Activated CD8-positive, alpha-beta memory T cell treated with anti-CD3 and anti-CD28 coated beads for 36 hours (primary cell): Measurements from ENCODE around the gene TNS3. TPM values are rescaled to one million over a fixed set of nuclear protein-coding genes. Genes with fewer than 3 reads are reported as not detected.

Experiments
- CTCF ChIA-PET: fragments of 350-600 bp; sonication (Branson Sonifier 250); formaldehyde crosslinking; loops from one replicate; lab custom pipeline; 2021; ENCODE audit warnings: antibody characterized with exemption; lab: Charles Lee
- POLR2A ChIA-PET: fragments of 350-600 bp; sonication (Branson Sonifier 250); formaldehyde crosslinking; loops from one replicate; lab custom pipeline; 2021; ENCODE audit warnings: antibody characterized with exemption; lab: Charles Lee
- total RNA-seq, 2 experiments: library from RNA; stranded (reverse); gene quantifications; one replicate each; pipeline ENCODE4 v1.2.3, GENCODE V29; 2021

TNS3 gene
- total RNA-seq, 2 experiments from 2014 or later: 1.4 to 2.0 TPM

DNA sequence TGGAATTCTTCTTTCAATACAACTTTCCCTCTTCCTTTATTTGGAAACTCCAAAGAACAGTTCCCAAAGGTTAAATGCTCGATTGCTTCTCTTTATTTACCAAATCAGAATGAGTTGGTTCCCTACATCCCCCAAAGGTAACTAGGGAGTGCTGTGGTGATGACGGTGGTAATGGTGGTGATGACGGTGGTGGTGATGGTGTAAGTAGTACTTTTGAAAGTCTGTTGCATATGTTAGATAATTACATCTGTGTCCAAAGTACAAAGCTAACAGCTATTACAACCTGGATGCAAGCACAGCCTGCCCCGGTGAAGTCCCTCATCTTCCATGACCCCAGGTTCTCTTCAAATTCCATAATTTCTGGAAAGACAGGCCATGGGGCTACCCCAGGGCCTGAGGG, 115.1 kb downstream of the TNS3 start:
- ChIA-PET CTCF (no interaction called here), POLR2A (no interaction called here)

DNA sequence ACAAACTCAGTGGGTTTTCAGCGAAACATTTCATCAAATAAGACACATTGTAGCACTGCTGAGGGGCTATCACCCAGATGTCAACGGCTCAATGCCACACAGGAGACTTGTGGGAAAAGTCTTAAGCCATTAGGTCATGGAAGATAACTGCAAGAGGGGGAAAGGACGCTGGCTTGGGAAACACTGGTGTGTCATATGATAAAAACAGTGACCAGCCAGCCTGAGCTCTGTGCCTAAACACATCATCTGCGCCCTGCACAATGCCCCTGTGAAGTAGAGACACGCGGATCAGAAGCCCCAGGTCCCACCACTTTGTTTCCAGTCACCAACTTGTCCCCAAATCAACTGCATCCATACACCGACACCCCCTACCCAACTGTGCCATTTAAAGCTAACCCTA, 116.7 kb downstream of the TNS3 start:
- CTCF ChIA-PET: no interaction called here
- POLR2A ChIA-PET: no interaction called here

DNA sequence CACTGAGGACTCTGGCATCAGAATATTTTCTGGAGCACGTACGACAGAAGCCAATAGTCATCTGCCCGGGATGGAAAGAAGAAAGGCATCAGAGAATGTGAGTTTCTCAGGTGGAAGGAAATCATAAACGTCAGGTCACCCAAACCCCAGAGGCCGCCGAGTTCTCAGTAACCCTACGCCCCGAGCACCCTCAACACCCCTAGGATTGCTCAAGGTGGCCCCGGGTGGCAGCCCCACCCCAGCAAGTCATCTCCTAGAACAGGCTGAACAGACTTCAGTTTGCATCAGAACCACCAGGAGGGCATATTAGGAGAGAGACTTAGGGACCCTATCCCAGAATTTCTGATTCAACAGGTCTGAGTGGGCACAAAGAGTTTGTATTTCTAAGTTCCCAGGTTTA, 117.6 kb downstream of the TNS3 start:
- POLR2A ChIA-PET: no interaction called here
- CTCF ChIA-PET: no interaction called here

- CTCF ChIA-PET: no interaction called here
- POLR2A ChIA-PET: no interaction called here
These were observed 120.2 kb downstream of the TNS3 start for GRCh38 chr7:47461746-47462145.

DNA sequence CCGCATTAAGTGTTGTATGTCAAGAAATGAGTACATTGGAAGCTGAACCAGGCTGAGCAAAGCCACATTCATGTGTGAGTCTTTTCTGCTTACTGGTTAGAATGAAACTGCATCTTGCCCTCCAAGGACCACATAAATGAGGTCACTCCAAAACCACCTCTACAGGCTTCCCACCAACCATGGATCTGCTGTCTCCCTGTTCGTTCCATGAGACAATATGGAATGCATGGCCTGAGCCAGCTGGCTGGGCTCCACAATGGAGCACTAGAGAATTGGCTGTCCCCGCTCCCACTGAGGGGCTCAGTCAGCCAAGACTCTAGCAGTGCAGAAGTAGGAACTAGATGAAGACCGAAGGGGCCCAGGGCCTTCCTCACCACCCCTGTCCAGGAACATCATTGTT, 120.8 kb downstream of the TNS3 start:
- CTCF ChIA-PET: no interaction called here
- POLR2A ChIA-PET: no interaction called here

DNA sequence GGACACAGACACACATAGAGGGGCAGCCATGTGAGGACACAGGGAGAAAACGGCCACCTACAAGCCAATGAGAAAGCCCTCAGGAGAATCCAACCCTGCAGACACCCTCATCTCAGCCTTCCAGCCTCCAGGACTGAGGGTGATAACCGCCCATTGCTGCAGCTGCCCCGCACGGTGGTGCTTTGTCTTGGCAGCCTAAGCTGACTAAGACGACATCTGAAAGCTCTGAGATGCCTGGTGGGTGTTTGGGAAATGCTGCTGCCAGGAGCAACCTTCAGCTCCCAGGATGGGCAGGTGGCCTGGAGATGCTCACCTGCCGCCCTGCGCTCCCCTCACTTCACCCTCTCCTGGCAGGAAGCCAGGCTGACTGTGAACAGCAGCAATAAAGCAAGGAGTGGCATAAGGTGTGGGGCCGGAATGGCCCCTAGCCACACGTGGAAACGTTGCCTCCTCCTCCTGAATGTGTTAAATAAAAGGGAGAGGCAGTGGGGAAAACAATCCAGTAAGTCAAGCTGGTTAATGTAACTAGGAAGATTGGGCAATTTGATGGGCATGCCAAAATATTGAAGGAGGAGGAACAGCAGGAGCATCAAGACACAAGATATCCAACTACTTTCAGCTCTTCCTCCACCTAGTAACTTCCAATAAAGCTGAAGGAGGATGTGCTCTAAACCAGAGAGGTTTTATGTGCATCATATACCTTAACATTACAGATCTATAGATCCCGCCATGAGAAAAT, 121.5 kb downstream of the TNS3 start:
- POLR2A ChIA-PET: no interaction called here
- CTCF ChIA-PET: no interaction called here

DNA sequence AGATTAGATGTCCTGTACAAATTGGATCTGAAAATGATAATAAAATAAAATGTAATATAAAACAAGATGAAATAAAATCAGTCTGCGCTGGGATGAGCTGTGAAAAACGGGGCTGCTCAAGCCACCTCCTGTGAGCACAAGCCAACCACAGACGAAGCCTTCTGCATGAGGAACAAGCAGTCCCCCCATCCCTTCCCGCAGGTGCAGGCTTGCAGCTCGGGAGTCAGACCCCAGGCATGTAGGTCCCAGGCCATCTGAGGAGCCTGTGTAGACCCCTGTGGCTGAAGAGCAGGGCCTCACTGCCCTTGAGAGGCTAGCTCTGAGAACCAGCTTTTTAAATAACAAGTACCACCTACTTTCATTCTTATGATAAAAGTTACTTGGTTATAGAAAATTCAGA, 123.4 kb downstream of the TNS3 start:
- ChIA-PET CTCF (no interaction called here), POLR2A (no interaction called here)

DNA sequence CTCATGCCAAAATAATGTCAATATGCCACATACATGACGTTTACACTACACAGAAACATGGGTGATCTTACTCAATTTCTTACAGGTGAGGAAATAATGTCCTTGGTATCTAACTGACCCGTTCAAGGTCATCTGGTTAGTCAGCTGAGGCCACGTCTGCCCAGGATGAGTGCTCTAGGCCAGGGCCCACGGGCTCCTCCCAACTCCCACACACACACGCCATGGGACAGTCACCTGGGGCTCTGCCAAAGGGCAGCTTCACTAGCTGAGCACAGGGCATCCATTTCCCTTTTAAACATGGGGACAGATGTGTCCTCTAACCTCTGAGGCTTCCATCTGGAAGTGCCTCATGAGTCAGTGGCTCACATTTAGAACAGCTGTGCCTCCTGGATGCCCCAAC, 123.9 kb downstream of the TNS3 start:
- CTCF ChIA-PET: no interaction called here
- POLR2A ChIA-PET: no interaction called here

GRCh38 chr7:47456210-47456955, 125.5 kb downstream of the TNS3 start:
- POLR2A ChIA-PET: no interaction called here
- CTCF ChIA-PET: no interaction called here

- ChIA-PET POLR2A (no interaction called here), CTCF (no interaction called here)
These were observed 126.1 kb downstream of the TNS3 start for GRCh38 chr7:47455872-47456185.

DNA sequence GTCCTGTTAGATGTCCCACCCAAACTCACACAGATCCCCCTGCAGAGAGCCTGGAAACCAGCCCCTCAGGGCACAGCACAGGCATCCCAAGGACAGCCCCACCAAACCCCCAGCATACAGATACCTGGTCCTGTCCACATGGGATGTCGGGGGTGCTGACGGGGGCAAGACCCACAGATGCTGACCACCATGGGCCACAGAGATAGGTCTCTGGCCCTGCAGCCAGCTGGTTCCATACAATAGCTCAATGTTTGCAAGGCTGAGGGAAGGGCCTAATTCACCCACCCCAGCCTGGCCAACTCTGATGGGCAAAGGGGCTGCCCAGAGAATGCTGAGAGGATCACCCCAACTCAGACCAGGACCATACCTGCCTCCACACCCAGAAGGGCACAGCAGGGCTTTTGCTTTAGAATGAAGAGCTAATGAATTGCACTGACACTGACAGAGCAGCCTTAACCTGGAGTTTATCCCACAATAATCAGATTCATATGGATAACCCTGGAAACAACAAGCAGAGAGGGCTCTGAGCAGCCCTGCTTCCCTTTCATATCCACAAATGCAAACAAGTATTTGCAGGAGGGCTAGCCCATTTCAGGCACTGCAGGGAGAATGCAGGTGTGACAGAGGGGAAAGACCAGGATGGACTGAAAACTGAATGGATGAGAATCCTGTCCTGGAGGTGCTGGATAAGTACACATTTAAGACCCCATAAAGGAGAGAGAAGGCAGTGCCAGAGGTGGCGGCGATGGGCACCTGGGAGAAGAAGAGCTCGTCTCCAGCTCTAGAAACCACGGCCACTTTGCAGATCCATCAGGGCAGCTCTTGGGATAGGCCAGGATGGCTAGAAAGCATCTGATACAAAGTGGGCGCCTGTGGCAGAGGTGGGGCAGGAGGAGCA, 126.7 kb downstream of the TNS3 start:
- POLR2A ChIA-PET: no interaction called here

DNA sequence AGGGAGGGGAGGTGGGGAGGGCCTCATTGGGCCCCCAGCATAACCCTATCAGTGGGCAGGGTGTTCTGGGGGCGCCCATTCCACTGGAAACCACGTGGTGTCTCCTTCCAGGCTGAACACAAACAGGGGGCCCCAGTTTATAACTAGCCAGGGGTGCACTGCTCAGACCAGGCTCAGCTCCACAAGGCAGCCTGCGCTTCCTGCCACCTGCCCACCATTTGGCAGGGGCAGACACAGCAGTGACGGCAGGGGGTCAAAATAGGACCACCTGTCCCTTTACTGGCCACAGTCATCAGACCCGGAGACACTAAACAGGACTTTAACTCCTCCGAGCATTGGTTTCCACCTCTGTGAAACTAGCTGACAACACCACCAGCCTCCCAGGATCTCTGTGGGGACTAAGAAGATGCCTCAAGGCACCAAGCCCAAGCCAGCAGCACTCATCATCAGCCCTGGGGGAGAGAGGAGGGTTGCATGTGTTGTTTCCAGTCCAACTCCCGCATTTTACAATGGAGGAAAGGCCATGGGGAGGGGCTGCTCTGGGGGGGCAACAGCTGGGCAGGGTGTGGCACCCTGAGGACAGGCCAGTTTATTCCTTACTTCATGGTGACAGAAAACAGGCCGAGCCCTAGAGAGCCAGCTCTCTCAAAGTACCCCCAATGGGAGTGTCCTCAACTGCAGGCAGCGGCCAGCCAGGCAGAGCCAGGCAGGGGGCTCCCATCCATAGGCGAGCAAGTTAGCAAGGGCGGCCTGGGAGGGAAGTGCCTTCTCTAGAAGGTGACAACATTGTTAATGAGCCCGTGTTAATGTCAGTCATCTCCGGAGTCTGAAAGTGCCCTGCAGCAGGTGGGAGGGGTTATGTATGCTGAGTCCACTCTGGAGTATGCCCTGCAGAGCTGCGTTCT, 127.6 kb downstream of the TNS3 start:
- ChIA-PET CTCF (no interaction called here), POLR2A (no interaction called here)

More for the DNA sequence above, 126.7 kb downstream of the TNS3 start:
- CTCF ChIA-PET: no interaction called here

DNA sequence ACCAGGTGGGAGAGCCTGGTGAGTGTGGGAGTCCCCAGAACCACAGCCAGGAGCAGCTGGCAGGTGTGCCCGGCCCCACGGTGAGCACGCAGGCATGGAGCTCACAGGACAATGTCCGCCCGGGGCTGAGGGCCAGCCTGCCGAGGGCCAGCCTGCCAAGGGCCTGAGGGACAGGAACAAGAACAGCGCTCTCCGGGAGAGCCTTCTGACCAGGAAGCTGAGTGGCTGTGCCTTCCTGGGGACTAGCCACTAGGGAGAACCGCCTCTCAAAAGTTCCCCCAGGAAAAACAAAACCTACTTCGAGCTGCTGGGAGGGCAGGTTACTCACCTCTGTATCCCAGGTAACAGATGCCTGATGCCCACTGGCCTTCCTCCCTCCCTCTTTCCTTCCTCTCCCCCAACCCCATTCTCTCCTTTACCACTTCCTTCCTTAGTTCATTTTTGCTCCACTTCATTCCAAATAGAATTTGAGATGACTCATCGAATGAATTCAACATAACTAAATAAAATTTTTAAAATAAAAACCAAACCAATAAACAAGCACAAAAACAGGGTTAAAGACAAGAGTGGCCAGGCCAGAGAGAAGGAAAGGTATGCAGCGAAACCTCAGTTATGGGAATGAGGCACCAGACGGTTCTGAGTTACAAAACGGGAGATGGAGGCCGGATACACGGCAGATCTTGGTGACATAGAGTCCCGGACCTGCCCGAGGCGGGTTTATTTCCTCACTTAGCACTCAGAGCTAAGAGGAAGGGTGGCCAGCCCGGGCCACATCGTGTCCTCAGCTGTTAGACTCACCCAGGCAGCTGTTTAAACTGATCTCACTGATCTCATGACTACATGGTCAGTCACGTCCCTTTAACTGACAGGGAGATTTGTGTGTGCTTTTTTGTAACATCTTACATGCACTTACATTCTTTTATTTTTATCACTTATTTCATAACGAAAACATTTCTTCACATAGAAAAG, 128.5 kb downstream of the TNS3 start:
- ChIA-PET CTCF (no interaction called here), POLR2A (no interaction called here)

DNA sequence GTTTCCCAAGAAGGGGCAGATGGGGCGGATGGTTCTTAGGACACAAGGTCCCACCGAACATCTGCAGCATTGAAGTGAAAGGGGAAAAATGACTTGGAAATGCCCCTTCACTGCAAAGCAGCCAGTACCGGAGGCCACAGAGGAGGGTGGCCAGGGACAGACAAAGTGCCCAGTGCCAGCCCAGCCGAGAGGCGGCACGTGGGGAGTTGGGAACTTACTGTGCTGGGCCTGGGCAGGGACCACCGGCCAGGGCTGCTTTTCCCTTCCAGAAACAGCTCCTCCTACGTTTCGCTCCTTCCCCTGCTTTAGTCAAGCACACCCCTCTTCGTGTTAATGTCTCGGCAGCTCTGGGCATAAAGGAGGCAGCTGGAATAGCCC, 129.2 kb downstream of the TNS3 start:
- ChIA-PET POLR2A (no interaction called here), CTCF (no interaction called here)

GRCh38 chr7:47452295-47452694, 129.6 kb downstream of the TNS3 start:
- CTCF ChIA-PET: no interaction called here

DNA sequence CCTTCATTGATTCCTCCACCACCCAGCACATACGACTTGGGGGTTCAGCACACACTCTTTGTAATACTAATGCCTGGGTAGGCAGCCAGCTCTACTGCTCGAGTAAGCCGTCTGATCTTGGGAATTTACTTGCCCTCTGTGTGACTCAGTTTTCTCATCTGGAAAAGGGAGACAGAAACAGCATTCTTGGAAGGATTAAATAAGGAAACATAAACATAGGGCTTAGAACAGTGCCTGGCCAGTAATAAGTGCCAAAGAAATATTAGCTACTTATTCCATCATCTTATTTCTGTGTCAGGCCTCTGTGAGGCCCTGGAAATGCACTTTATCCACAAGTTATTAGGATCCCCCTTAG, 130.1 kb downstream of the TNS3 start:
- CTCF ChIA-PET: no interaction called here
- POLR2A ChIA-PET: no interaction called here

More at GRCh38 chr7:47452295-47452694, 129.6 kb downstream of the TNS3 start:
- POLR2A ChIA-PET: no interaction called here

DNA sequence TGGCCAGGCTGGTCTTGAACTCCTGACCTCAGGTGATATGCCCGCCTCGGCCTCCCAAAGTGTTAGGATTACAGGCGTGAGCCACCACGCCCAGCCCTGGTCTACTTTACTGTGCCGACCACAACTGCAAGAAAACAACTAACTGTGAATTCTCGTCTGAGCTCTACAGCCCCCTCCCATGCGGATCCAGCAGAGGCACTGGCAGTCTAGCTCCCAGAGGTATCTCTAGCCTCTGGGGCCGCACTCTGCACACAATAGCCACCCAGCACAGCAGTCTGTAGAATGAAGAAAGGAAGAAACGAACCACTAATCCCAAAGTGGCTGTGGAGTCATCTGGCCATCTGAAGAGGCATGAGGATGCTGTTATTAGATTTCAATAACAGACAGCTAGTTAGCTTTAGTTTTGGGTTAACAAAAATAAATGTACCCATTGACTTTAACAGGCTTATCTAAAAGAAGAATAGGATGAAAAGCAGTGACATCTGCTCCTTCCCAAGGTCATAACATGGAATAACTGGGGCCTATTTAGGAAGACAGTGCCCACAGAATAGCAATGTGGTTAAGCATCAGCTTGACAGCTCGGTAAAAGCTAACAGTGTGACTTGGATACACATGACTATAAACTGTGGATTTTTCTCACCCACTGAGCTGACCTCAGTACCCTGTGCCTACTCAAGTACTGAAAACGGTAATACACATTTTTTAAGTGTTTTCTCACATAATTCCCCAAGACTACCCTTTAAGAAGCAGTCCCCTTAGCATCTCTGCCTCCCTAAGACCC, 131.9 kb downstream of the TNS3 start:
- POLR2A ChIA-PET: no interaction called here
- CTCF ChIA-PET: no interaction called here

GRCh38 chr7:47448971-47449370, 132.9 kb downstream of the TNS3 start:
- ChIA-PET POLR2A (no interaction called here), CTCF (interaction anchor here (0.7 kb wide), 1 partner anchor 50 kb away, joined by 4 read pairs; no protein-coding TSS in a partner anchor)
